GM10248 (cell line): Measurements from ENCODE around the gene ECPAS.

Experiments
- CTCF ChIA-PET: fragments of 300-600 bp; sonication (Branson Sonifier 250); formaldehyde crosslinking; extraction: SDS; loops from one replicate; lab custom pipeline; 2021; ENCODE audit warnings: antibody characterized with exemption; lab: Yijun Ruan, JAX
- POLR2A ChIA-PET: fragments of 350-650 bp; sonication (Branson Sonifier 250); formaldehyde crosslinking; extraction: SDS; loops from one replicate; lab custom pipeline; 2020; ENCODE audit warnings: antibody characterized with exemption; lab: Yijun Ruan, JAX
- DNase-seq: peaks from one replicate; pipeline ENCODE4 v3.0.0; 2012; ENCODE audit errors: extremely low spot score
- TF ChIP-seq, protein P1 (sequence below): IDR thresholded peaks from 2 replicates; pipeline ENCODE4 v1.5.1; 2012; ENCODE audit warnings: mild to moderate bottlenecking, low read depth; ENCODE audit errors: extremely low read depth, missing control alignments, control extremely low read depth

ECPAS gene

GRCh38 chr9:111431684-111432083 is 52.5 kb downstream of the ECPAS start:
- CTCF ChIA-PET, result interaction anchor here (1.0 kb wide), 1 partner anchor 22 kb away, joined by 3 read pairs; no protein-coding TSS in a partner anchor
- POLR2A ChIA-PET, result interaction anchor here (0.6 kb wide), 2 partner anchors 15 to 46 kb away, joined by 4 read pairs; no protein-coding TSS in a partner anchor
- no peak for DNase-seq
- TF ChIP-seq, protein P1, sequence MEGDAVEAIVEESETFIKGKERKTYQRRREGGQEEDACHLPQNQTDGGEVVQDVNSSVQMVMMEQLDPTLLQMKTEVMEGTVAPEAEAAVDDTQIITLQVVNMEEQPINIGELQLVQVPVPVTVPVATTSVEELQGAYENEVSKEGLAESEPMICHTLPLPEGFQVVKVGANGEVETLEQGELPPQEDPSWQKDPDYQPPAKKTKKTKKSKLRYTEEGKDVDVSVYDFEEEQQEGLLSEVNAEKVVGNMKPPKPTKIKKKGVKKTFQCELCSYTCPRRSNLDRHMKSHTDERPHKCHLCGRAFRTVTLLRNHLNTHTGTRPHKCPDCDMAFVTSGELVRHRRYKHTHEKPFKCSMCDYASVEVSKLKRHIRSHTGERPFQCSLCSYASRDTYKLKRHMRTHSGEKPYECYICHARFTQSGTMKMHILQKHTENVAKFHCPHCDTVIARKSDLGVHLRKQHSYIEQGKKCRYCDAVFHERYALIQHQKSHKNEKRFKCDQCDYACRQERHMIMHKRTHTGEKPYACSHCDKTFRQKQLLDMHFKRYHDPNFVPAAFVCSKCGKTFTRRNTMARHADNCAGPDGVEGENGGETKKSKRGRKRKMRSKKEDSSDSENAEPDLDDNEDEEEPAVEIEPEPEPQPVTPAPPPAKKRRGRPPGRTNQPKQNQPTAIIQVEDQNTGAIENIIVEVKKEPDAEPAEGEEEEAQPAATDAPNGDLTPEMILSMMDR, result no peak

DNA sequence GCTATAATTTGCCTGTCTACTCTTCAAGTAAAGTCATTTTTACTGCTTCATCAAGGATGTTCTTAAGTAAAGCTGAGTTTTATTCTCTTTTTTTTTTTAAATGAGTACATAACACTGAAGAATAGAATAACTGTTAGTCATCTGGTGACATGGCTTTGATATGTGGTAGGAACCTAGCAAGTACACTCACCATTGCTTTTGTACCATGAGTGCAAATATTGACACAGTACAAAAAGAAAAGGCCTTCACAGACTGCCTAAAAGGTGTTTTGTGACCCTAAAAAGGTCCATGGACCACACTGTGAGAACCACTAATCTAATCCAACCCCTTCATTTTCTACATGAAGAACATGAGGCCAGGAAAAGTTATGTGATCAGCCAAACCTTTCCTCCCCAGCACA is 55.0 kb downstream of the ECPAS start:
- CTCF ChIA-PET, result no interaction called here
- POLR2A ChIA-PET, result no interaction called here
- TF ChIP-seq, protein P1, result no peak
- DNase-seq, result no peak

GRCh38 chr9:111427186-111427585 is 57.0 kb downstream of the ECPAS start:
- TF ChIP-seq, protein P1, result no peak
- DNase-seq, result no peak
- ChIA-PET CTCF (interaction anchor here (1.2 to 1.5 kb wide), 2 partner anchors 8 to 195 kb away, joined by 3 to 4 read pairs; no protein-coding TSS in a partner anchor), POLR2A (no interaction called here)

- CTCF ChIA-PET, result interaction anchor here (1.1 kb wide), 1 partner anchor 26 kb away, joined by 3 read pairs; no protein-coding TSS in a partner anchor
- POLR2A ChIA-PET, result no interaction called here
- DNase-seq, result no peak
- TF ChIP-seq, protein P1, result no peak
These were observed 60.8 kb downstream of the ECPAS start for GRCh38 chr9:111423389-111423788.

DNA sequence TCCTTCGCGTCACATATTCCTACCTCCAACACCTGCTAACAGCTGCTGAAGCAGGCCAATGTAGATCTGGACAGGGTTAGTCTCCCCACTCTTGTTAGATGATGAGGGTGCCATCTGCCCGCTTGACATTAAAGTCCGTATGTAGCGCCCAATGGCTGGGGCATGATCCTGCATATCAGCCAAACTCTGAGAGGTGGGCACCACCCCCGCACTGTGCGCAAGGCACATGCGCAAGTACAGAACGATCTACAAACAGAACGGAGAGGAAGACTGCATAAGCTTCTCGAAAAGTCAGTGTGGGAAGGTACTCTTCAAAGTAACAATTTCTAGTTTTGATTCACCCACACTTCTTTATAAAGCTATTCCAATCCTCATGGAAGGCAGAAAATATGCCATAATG is 69.8 kb downstream of the ECPAS start:
- CTCF ChIA-PET, result no interaction called here
- DNase-seq, result no peak
- TF ChIP-seq, protein P1, result no peak
- POLR2A ChIA-PET, result no interaction called here

DNA sequence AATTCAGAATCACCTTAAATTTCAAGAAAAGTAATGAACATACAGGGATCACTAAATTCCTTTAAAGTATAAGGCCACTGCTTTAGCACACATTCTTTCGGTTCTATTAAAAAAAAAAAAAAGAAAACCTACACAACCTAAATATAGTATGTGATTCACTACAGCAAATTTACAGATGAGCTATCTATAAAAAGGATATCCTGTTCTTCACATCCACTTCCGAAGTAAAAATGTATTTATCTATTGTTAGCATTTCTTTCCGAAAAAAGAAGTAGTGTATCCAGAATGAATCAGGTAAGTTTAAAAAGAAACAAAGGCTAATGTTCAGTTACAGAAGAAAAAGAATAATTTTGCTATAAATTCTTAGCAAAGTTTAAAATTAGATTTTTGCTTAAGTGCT is 70.2 kb downstream of the ECPAS start:
- CTCF ChIA-PET, result no interaction called here
- POLR2A ChIA-PET, result no interaction called here
- TF ChIP-seq, protein P1, result no peak
- no peak for DNase-seq
